ENCODE measurements around the gene SEMA3B. TPM values are rescaled to one million over a fixed set of nuclear protein-coding genes. Genes with fewer than 3 reads are reported as not detected.

SEMA3B gene
- total and polyA plus RNA-seq, 2 donors (not counting 3 experiments of a cell fraction or from before 2014, with no cell fraction given) = 1.2 to 1.5 TPM

DNA sequence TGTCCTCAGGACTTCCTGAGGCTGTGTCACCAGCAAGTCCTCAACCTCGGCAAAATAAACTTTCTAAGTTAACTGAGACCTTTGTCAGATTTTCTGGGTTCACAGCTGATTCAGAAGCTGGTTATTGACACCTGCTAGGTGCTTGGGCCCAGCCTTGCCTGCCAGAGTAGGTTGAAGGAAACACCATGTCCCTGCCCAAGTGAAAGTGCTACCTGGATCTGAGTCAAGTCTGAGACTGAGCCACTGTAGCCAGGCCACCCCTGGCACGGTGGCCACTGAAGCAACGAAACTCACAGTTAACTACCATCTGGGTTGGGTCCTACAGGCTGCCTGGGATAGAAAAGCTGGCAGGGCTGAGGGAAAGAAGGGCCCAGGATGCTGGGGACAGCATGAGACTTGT lies 45.4 kb downstream of the SEMA3B start:
- peaks cover 13 to 39% of the 10 kb centered on the region in 2 experiments for H3K36me3 ChIP-seq (ENCODE audit: control insufficient read depth in 2 of 2, extremely low read depth in 1 of 2, insufficient read depth in 2 of 2, low read length in 2 of 2)
- no peak for TF ChIP-seq GATA2 (IDR thresholded peaks at IDR 0.05; ENCODE audit: insufficient read depth, insufficient read length, low read depth, low read length)
- TF ChIP-seq MYC (IDR thresholded peaks at IDR 0.05; ENCODE audit: low read depth, low read length) = no peak
- TF ChIP-seq, protein P1, sequence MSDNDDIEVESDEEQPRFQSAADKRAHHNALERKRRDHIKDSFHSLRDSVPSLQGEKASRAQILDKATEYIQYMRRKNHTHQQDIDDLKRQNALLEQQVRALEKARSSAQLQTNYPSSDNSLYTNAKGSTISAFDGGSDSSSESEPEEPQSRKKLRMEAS (IDR thresholded peaks at IDR 0.05; ENCODE audit: insufficient read depth, insufficient read length) = no peak
- no peak for TF ChIP-seq EZH2 (IDR thresholded peaks at IDR 0.05; ENCODE audit: borderline replicate concordance, low read depth, low read length, severe bottlenecking)
- no peak for TF ChIP-seq FOS (IDR thresholded peaks at IDR 0.05; ENCODE audit: borderline replicate concordance, insufficient read depth, low read length)
- POLR2A ChIA-PET = interaction anchor here (0.6 kb wide), 1 partner anchor 8 kb away, joined by 4 read pairs; no protein-coding TSS in a partner anchor
- no peak overlapping the region for H2AFZ ChIP-seq (ENCODE audit: low read depth, low read length)
- no peak overlapping the region for H3K27ac ChIP-seq (ENCODE audit: insufficient read depth, low read depth, low read length)
- H4K20me1 ChIP-seq (replicated peaks; ENCODE audit: control insufficient read depth, extremely low read depth, insufficient read depth, low read length) = no peaks in the 10 kb centered on the region
- no peak overlapping the region for H3K4me2 ChIP-seq (ENCODE audit: insufficient read depth, low read length)
- FAIRE-seq (no peak), DNase-seq (ENCODE audit: low read depth, low spot score) (no peak)
- dilution Hi-C loops (cut with MboI; ENCODE audit: extremely low pct_ligation_motif_present, low sequenced_read_pairs) (no loop called here), intact Hi-C loops (cut with micrococcal nuclease) (no loop called here)
- H3K9me3 ChIP-seq (replicated peaks; ENCODE audit: control insufficient read depth, insufficient read depth, low read length) = no peaks in the 10 kb centered on the region
- no peak overlapping the region for H3K4me3 ChIP-seq (replicated peaks in 1 of 3; ENCODE audit: insufficient read depth in 1 of 3, low read depth in 1 of 3, low read length in 3 of 3)
- peaks cover 31% of the 10 kb centered on the region for H3K4me1 ChIP-seq (ENCODE audit: control insufficient read depth, extremely low read depth, insufficient read depth, low read length)
- peaks cover 30% of the 10 kb centered on the region for H3K79me2 ChIP-seq (ENCODE audit: control insufficient read depth, insufficient read depth, low read length)
- no peaks in the 10 kb centered on the region for H3K9me1 ChIP-seq (replicated peaks; ENCODE audit: control insufficient read depth, extremely low read depth, insufficient read depth, low read length)
- no TSS peak for BruUV-seq (replicated peaks)
- H3K9ac ChIP-seq (replicated peaks; ENCODE audit: extremely low read depth, insufficient read depth, low read length) = no peak overlapping the region
- CTCF ChIA-PET = interaction anchor here (1.8 to 2.2 kb wide), 2 partner anchors 9 to 10 kb away, joined by 5 to 19 read pairs; no protein-coding TSS in a partner anchor
- H3K27me3 ChIP-seq (ENCODE audit: control insufficient read depth in 2 of 2, insufficient read depth in 2 of 2, low read length in 2 of 2) = no peaks in the 10 kb centered on the region

DNA sequence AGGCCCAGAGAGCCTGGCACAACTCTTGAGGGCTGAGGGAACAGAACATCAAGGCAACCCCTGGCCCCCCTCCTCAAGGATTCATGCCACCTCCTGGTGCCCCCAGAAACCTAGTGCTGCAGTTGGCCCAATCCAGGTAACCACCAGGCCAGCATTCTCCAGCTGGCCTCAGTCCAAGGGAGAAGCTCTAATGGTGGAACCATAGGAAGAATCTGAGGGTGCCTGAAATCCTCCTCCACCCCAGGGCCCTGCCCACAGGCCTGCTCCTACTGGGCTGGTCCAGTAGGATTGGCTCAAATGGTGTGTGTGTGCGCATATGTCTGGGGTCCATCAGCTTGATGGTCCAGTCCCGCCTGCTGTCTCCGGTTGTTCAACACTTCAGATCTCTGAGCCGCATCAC lies 45.9 kb downstream of the SEMA3B start:
- Histone ChIP-seq H3K9ac (replicated peaks; ENCODE audit: extremely low read depth, insufficient read depth, low read length) (no peak overlapping the region), H3K4me2 (ENCODE audit: insufficient read depth, low read length) (no peak overlapping the region), H4K20me1 (replicated peaks; ENCODE audit: control insufficient read depth, extremely low read depth, insufficient read depth, low read length) (no peaks in the 10 kb centered on the region), H3K79me2 (ENCODE audit: control insufficient read depth, insufficient read depth, low read length) (peaks cover 35% of the 10 kb centered on the region), H3K27me3 (ENCODE audit: control insufficient read depth in 2 of 2, insufficient read depth in 2 of 2, low read length in 2 of 2) (no peaks in the 10 kb centered on the region), H3K9me3 (replicated peaks; ENCODE audit: control insufficient read depth, insufficient read depth, low read length) (no peaks in the 10 kb centered on the region), H3K36me3 (ENCODE audit: control insufficient read depth in 2 of 2, extremely low read depth in 1 of 2, insufficient read depth in 2 of 2, low read length in 2 of 2) (peaks cover 17 to 43% of the 10 kb centered on the region in 2 experiments), H3K4me3 (replicated peaks in 1 of 3; ENCODE audit: insufficient read depth in 1 of 3, low read depth in 1 of 3, low read length in 3 of 3) (no peak overlapping the region), H3K9me1 (replicated peaks; ENCODE audit: control insufficient read depth, extremely low read depth, insufficient read depth, low read length) (no peaks in the 10 kb centered on the region), H3K4me1 (ENCODE audit: control insufficient read depth, extremely low read depth, insufficient read depth, low read length) (peaks cover 36% of the 10 kb centered on the region), H2AFZ (ENCODE audit: low read depth, low read length) (no peak overlapping the region), H3K27ac (ENCODE audit: insufficient read depth, low read depth, low read length) (no peak overlapping the region)
- dilution Hi-C loops (cut with MboI; ENCODE audit: extremely low pct_ligation_motif_present, low sequenced_read_pairs) = no loop called here
- POLR2A ChIA-PET = interaction anchor here (0.6 kb wide), 1 partner anchor 9 kb away, joined by 4 read pairs; no protein-coding TSS in a partner anchor
- TF ChIP-seq POLR2AphosphoS5 (IDR thresholded peaks at IDR 0.05; ENCODE audit: insufficient read depth, low read depth, low read length) (peak; percentile 74), POLR2A (IDR thresholded peaks at IDR 0.05; ENCODE audit: low read depth, low read length) (peak; percentile 85), EZH2 (IDR thresholded peaks at IDR 0.05; ENCODE audit: borderline replicate concordance, low read depth, low read length, severe bottlenecking) (no peak), MYC (IDR thresholded peaks at IDR 0.05; ENCODE audit: low read depth, low read length) (no peak)
- TF ChIP-seq, protein P1 (IDR thresholded peaks at IDR 0.05; ENCODE audit: insufficient read depth, insufficient read length) = no peak
- TF ChIP-seq, protein P2, sequence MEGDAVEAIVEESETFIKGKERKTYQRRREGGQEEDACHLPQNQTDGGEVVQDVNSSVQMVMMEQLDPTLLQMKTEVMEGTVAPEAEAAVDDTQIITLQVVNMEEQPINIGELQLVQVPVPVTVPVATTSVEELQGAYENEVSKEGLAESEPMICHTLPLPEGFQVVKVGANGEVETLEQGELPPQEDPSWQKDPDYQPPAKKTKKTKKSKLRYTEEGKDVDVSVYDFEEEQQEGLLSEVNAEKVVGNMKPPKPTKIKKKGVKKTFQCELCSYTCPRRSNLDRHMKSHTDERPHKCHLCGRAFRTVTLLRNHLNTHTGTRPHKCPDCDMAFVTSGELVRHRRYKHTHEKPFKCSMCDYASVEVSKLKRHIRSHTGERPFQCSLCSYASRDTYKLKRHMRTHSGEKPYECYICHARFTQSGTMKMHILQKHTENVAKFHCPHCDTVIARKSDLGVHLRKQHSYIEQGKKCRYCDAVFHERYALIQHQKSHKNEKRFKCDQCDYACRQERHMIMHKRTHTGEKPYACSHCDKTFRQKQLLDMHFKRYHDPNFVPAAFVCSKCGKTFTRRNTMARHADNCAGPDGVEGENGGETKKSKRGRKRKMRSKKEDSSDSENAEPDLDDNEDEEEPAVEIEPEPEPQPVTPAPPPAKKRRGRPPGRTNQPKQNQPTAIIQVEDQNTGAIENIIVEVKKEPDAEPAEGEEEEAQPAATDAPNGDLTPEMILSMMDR (IDR thresholded peaks at IDR 0.05; ENCODE audit: extremely low read depth in 1 of 2, insufficient read depth in 1 of 2, low read depth in 1 of 2, low read length in 2 of 2) = no peak
- no TSS peak for BruUV-seq (replicated peaks)
- CTCF ChIA-PET = interaction anchor here (1.8 to 2.2 kb wide), 2 partner anchors 9 to 10 kb away, joined by 5 to 19 read pairs; no protein-coding TSS in a partner anchor
- FAIRE-seq (no peak), DNase-seq (ENCODE audit: low read depth, low spot score) (no peak)
- intact Hi-C loops (cut with micrococcal nuclease) = no loop called here
